Hematopoietic multipotent progenitor cell treated with erythropoietin and hydrocortisone succinate and interleukin-3 and kit ligand, for 6 days (in vitro differentiated cells): ENCODE measurements around the gene TXNRD3.

ENCODE experiments used
- DNase-seq: peaks from one replicate; pipeline ENCODE4 v3.0.0-alpha.2; 2015

The TXNRD3 gene

DNA sequence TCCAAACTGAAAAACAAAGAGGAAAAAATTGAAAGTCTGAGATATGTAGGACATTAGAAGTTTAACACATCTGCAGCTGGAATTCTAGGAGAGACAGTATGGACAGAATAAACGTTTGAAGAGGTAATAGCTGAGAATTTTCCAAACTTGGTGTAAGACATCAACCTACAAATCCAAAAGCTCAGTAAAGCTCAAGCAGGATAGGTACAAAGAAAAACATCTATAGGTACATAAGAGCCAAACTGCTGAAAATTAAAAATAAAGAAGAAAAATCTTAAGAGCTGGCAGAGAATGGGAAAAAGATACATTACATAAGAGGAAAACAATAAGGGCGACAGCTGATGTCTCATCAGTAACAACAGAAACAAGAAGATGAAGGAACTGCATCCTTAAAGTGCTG, 73.4 kb downstream of the TXNRD3 start:
- no peak for DNase-seq

DNA sequence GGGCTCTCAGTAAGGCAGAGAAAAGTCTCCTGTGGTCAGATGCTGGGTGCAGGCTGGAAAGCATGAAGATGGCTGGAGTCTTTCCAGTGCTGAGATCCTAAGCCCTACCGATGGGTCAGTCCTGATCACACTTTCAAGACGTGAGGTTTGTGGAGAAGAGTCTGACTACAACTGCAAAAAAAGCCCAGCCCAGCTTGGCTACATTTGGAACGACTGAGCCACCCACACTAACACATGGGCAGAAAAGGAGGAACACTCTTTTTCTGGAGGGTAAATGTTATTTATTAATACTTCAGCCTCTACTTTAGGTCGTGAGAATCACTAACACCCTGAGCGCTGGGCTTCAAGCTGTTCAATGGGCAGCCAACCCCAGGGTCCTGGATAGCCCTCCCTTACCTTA, 74.2 kb downstream of the TXNRD3 start:
- no peak for DNase-seq

DNA sequence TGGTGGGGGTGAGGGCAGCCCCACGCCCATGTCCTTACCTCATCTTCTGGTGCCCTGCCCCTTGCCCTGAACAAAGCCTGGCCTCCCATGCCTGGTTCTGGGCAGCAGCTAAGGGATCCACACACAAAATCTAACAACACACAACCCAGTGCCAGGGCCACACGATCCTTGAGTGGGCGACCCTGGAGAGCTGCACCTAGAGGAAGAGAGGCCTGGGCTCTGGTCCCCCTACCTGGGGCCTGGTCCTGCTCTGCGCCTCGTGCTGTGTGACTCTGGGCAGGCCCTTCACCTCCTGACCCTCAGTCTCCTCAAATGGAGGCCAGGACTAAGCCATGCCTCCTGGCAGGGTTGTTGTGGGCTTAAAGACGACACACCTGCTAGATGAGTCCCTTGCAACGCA, 76.2 kb downstream of the TXNRD3 start:
- DNase-seq: no peak

DNA sequence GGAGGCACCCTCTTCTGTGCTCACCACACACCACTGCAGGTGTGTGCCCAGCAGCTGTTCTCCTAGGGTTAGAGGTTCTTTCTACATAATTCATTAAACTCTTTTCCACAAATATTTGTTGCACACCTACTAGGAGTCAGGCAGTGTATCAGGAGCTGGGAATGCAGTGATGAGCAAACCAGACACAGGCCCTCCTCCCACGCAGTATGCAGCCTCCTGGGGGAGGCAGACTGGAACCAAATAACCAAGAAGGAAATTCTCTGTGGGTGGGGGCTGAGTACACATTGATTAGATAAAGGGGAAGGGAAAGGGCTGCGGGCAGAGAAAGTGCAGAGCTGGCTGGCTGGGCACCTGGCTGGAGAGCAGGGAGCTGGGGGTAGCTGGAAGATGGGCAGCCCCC, 77.7 kb downstream of the TXNRD3 start:
- DNase-seq: no peak

DNA sequence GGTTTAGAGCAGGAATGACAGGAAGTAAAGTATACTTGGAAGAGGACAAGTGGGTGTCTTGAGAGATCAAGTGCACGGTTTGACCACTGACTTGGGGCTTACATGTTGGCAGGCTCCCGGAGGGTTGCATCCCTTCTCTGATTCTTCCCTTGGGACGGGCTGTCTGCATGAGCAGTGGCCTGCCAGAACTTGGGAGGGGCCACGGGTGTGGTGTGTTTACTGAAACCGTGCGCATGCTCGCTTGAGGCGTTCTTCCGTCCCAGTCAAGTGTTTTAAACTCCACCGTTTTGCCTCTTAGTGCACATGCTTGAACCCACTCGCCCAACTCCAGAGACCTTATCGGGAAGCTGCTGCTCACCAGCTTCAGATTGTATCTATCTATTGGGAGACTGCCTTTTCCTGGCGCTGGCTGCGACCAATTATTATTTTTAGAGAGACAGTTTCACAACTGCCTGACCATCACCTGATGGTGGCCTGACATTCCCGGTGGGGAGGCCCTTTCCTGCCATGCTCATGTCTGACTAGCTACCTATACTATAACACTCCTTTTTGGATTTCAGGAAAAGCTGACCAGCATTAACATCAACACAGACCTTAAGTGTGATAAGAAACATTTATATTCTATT, 81.3 kb downstream of the TXNRD3 start:
- no peak for DNase-seq

DNA sequence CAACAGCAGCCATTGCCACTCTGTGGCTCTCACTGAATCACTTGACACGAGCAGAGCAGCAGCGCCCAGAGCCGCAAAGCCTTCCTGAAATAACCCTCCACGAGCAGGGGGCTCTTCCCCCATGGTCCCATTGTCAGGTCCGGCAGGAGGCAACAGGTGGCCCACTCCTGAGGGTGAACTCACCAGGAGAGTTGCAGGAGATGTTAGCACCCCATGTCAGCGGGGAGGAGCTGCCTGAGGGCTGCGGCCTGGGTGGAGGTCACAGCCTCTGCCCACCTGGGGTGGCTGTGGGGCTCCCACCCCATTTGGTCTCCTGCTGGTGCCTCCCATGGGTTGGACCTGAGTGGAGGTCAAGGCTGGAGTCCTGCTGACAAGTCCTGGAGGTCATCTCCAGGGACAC, 83.8 kb downstream of the TXNRD3 start:
- DNase-seq: no peak

DNA sequence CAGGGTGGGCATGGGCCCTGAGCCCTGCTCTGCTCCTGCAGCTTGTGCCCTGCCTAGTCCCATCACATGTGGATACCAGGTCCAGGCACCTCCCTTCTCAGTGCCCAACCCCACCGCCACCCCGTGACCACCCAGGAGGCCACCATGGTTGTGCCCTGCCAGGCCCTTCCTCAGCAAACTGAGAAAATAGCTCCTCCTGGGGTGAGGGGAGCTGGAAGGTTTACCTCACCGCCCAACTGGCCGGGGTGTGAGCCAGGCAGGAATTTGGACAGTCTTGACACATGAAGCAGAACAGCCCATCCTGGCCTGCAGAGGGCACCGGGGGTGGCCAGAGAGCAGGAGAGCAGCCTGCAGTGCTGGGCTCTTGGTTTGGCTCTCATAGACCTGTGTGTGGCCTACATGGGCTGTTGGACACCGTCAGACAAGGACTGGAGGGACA, 84.8 kb downstream of the TXNRD3 start:
- DNase-seq: peak; percentile 13

DNA sequence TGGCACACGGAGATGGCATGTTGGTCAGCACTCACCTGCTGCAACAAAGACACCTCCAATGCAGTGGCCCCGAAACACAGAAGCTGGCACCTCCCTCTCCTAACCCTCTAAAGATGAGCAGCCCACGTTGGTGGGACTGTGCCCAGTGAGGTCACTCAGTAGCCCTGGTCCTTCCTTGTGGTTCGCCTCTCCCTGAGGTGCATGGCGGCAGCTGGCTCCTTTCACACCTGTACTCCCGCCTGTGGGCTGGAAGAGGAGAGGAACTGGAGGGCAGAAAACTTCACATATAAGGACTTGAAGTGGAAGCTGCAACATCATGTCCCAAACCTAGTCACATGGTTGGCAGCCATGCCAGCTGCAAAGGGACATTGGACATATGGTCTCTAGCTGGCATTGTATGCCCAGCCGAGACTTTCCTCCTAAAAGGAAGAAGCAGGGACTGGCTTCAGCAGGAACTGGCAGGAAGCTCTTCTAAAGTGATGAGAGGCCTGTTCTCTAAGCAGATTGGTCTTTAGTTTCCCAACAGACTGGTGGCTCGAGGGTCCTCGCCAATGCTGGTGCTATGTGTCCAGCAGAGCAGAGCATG, 85.4 kb downstream of the TXNRD3 start:
- no peak for DNase-seq

DNA sequence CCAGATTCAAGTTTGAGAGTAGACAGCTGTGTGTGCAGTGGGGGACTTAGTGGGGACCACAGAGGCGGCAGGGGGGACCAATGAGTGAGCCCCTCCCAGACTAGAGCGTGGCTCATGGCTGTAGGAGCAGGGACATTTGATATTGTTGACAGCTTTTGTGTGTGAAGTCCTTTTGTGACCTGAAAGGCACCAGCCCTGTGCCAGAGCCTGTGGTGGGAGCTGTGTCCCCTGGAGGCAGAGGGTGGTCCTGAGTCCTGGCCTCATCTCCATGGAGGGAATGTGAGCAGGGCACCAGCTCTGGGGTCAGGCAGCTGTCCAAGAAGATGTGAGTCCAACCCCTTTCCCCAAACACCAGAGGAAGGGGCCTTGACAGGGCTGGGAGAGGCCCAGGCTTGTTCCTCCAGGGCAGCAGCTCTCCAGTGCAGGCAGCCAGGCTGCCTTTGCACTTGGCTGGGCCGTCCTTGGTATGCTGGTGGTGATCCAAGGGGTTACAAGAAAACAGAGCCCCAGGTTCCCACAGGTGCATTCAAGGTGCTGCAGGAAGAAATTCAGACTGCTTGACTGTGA, 86.1 kb downstream of the TXNRD3 start:
- DNase-seq: no peak

DNA sequence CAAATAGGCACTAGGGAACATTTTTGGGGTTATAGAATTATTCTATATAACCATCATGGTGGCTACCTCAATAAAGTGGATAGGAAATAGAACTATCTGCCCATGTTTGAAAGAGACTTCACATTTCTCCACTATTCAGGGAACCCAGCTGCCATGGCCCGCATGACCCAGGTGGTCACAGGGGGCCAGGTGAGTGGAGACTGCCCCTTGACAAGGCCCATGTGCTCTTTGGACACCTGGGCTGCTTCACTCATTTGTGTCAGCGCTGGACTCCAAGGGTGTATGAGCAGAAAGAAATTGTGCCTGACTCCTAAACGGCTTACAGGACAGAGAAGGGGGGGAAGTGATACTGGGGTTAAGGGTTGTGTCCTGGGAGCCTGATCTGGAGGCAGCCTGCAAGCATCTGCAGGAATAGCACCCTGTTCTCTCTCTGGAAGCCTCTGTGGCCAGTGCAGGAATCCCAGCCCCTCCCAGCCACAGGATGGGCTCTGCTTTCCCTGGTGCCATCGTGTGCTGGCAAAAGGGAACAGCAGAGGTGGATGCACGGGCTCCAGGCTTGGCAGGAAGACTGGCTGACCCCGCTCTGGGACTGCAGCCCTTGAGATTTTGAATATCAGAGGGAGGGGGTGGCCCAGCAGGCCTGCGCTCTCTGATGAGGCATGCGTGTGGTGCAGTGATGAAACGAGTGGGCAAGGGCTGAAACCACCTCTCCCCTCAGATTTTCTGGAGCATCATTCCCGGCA, 87.1 kb downstream of the TXNRD3 start:
- no peak for DNase-seq

DNA sequence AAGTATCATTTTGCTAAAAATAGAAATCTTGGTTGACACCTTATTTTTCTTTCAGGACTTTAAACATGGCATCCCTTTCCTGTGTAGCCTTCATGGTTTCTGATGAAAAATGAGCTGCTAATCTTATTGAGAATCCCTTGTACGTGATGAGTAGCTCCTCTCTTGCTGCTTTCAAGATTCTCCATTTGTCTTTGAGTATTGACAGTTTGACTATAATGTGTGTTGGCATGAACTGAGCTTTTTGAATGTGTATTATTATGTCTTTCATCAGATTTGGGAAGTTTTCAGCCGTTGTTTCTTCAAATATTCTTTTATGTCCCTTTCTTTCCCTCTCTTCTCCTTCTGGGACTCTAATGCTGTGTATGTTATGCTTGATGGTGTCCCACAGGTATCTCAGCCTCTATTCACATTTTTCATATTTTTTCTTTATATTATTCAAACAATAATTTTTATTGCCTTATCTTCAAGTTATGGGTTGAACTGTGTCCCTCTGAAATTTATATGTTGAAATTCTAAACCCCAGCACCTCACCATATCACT, 92.1 kb downstream of the TXNRD3 start:
- no peak for DNase-seq

DNA sequence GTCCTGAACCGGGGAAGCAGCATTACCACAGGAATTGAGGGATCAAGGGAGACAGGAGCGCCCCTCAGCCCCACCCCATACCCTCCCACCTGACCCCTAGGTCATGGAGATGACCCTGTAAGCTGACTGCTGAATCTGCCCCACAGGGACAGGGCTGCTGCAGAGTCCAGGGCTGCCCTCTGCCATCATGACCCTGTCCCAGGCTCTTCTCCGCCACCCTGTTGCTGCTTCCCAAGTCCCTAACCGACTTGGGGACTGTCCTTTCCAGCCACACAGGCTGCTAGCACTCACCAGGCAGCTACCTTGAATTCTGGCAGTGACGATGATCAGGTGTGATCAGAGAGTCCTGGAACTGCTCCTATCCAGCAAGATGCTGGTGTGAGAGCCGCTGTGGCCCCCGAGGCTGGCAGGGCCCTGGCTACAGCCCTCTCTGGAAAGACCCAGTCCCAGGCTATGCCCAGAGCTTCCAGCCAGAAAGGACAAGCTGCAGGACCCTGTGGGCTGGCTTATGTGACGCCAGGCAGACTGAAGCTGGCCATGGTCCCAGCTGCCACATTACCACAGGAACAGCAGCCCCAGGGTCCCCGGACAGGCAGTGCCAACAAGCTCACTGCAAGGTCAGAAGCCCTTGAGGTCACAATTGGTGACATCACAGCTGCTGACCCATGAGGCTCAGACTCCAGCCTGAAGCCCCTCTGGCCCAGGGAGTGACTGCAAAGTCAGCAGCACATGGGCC, 96.4 kb downstream of the TXNRD3 start, which contains the start of gene C3orf22:
TSS of gene C3orf22 (minus strand) at position 597 of the 736 bp plus-strand sequence. CDS start 5,542 bp downstream, outside the sequence.
- DNase-seq: no peak

DNA sequence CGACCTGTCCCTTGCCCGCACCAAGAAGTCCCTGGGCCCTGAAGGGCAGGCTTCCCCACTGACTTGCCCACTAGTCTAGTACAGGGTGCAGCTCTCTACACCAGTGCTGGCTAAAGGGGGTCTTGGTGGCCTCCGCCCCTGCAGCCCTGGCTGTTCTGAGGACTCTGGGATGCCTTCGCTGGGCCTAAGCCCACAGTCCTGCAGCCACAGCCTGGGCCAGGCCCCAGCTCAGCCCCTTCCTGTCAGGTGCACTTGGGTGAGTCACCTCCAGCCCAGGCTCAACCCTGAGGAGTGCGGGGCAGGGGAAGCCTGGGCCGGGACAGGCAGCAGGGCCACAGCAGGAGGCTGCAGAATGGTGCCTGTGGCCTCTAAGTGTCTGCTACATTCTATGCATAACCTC, 97.2 kb downstream of the TXNRD3 start:
- no peak for DNase-seq

DNA sequence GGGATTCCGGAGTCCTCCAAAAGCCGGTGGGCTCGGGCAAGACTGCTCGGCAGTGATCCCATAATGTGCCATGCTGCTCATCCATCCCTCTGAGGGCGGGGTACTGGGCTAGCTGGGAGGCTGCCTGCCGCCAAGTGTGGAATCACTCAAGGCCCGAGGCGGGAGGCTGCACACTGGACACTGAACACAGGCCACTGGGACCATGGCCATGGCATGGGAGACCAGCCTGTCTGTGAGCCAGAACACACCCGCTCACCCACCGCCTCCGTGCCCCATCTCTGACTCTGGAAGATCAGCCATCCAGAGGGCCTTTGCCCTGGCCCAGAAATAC, 97.5 kb downstream of the TXNRD3 start:
- no peak for DNase-seq
